Mesenchymal stem cell (in vitro differentiated cells and primary cell): ENCODE data around the gene RIMBP2.

ENCODE experiments used
- DNase-seq: peaks from one replicate; pipeline ENCODE4 v3.0.0-alpha.2; 2013
- H2AFZ ChIP-seq: one replicate; pipeline ENCODE4 v1.6.1; 2013; ENCODE audit warnings: low read depth, mild to moderate bottlenecking, control low read depth, inconsistent platforms, low read length, moderate library complexity
- H2AK5ac ChIP-seq: 2 replicates; pipeline ENCODE4 v1.6.1; 2013; ENCODE audit warnings: low read length, moderate library complexity, mild to moderate bottlenecking, inconsistent platforms; ENCODE audit not compliant: severe bottlenecking
- H2BK120ac ChIP-seq: one replicate; pipeline ENCODE4 v1.6.1; 2013; ENCODE audit warnings: low read depth, mild to moderate bottlenecking, inconsistent platforms, low read length, moderate library complexity
- H2BK12ac ChIP-seq, 2 experiments: one replicate each; pipeline ENCODE4 v1.6.1; 2013; ENCODE audit warnings: inconsistent platforms in 2 of 2, low read length in 2 of 2, mild to moderate bottlenecking in 2 of 2, moderate library complexity in 2 of 2, control low read depth in 1 of 2
- H2BK15ac ChIP-seq: one replicate; pipeline ENCODE4 v1.6.1; 2013; ENCODE audit warnings: mild to moderate bottlenecking, low read depth, inconsistent platforms; ENCODE audit not compliant: poor library complexity, severe bottlenecking
- H2BK5ac ChIP-seq: 2 replicates; pipeline ENCODE4 v1.6.1; 2013; ENCODE audit warnings: low read depth, mild to moderate bottlenecking, low read length, control low read depth, inconsistent platforms; ENCODE audit not compliant: poor library complexity, severe bottlenecking
- H3K14ac ChIP-seq, 2 experiments: one replicate each; pipeline ENCODE4 v1.6.1; 2013; ENCODE audit warnings: inconsistent platforms in 2 of 2, low read length in 2 of 2, control low read depth in 1 of 2, mild to moderate bottlenecking in 1 of 2, moderate library complexity in 1 of 2
- H3K18ac ChIP-seq, 2 experiments: one replicate each; pipeline ENCODE4 v1.6.1; 2013; ENCODE audit warnings: inconsistent platforms in 2 of 2, low read length in 2 of 2, control low read depth in 1 of 2, low read depth in 1 of 2, mild to moderate bottlenecking in 1 of 2
- H3K23ac ChIP-seq, 2 experiments: one replicate each; pipeline ENCODE4 v1.6.1; 2013; ENCODE audit warnings: inconsistent platforms in 2 of 2, low read length in 2 of 2, mild to moderate bottlenecking in 2 of 2, moderate library complexity in 2 of 2, control low read depth in 1 of 2
- H3K27ac ChIP-seq: 2 replicates; pipeline ENCODE4 v1.5.1; 2013; ENCODE audit warnings: mild to moderate bottlenecking, moderate library complexity, low read length, control low read depth, inconsistent platforms; ENCODE audit not compliant: poor library complexity, severe bottlenecking
- H3K27me3 ChIP-seq, 2 experiments: 2 replicates each; pipeline versions ENCODE4 v1.6.1 to v1.7.0; 2013; ENCODE audit warnings: low read length in 2 of 2, mild to moderate bottlenecking in 2 of 2, moderate library complexity in 2 of 2, control low read depth in 1 of 2, inconsistent platforms in 1 of 2; ENCODE audit not compliant: control insufficient read depth in 1 of 2, insufficient read depth in 1 of 2
- H3K36me3 ChIP-seq, 2 experiments: 2 replicates each; pipeline versions ENCODE4 v1.6.1 to v1.7.0; 2013; ENCODE audit warnings: low read length in 2 of 2, control low read depth in 1 of 2, inconsistent platforms in 1 of 2, low read depth in 1 of 2, mild to moderate bottlenecking in 1 of 2; ENCODE audit not compliant: insufficient read depth in 2 of 2, control insufficient read depth in 1 of 2
- H3K4ac ChIP-seq, 2 experiments: one replicate each; pipeline ENCODE4 v1.6.1; 2013; ENCODE audit warnings: inconsistent platforms in 2 of 2, low read length in 2 of 2, mild to moderate bottlenecking in 2 of 2, moderate library complexity in 2 of 2, control low read depth in 1 of 2, low read depth in 1 of 2
- H3K4me1 ChIP-seq: 2 replicates; pipeline ENCODE4 v1.6.1; 2013; ENCODE audit warnings: low read depth, low read length, control low read depth; ENCODE audit not compliant: control insufficient read depth, insufficient read depth
- H3K4me2 ChIP-seq: 2 replicates; pipeline ENCODE4 v1.6.1; 2013; ENCODE audit warnings: low read length, mild to moderate bottlenecking, inconsistent platforms; ENCODE audit not compliant: poor library complexity, severe bottlenecking
- H3K4me3 ChIP-seq, 2 experiments: 2 replicates each; pipeline versions ENCODE4 v1.5.1 to v1.7.0; 2013; ENCODE audit warnings: low read length in 2 of 2, mild to moderate bottlenecking in 2 of 2, control low read depth in 1 of 2, low read depth in 1 of 2; ENCODE audit not compliant: insufficient read depth in 1 of 2
- H3K79me1 ChIP-seq: replicated peaks from 2 replicates; pipeline ENCODE4 v1.6.1; 2013; ENCODE audit warnings: mild to moderate bottlenecking, control low read depth, low read length, inconsistent platforms; ENCODE audit not compliant: poor library complexity, severe bottlenecking
- H3K9ac ChIP-seq: 2 replicates; pipeline ENCODE4 v1.7.0; 2013; ENCODE audit warnings: mild to moderate bottlenecking, low read length, moderate library complexity
- H3K9me3 ChIP-seq: 2 replicates; pipeline ENCODE4 v1.7.0; 2013; ENCODE audit warnings: mild to moderate bottlenecking, low read length; ENCODE audit not compliant: control insufficient read depth
- H4K8ac ChIP-seq: one replicate; pipeline ENCODE4 v1.6.1; 2013; ENCODE audit warnings: inconsistent platforms, mild to moderate bottlenecking, low read length, moderate library complexity
- H4K91ac ChIP-seq: one replicate; pipeline ENCODE4 v1.6.1; 2013; ENCODE audit warnings: mild to moderate bottlenecking, low read length, inconsistent platforms
- WGBS: methylation state at CpG from one replicate; pipeline ENCODE4 v1.1.7; 2013; ENCODE audit warnings: mixed read lengths; 5-methylcytosine and 5-hydroxymethylcytosine counted together

The RIMBP2 gene

DNA sequence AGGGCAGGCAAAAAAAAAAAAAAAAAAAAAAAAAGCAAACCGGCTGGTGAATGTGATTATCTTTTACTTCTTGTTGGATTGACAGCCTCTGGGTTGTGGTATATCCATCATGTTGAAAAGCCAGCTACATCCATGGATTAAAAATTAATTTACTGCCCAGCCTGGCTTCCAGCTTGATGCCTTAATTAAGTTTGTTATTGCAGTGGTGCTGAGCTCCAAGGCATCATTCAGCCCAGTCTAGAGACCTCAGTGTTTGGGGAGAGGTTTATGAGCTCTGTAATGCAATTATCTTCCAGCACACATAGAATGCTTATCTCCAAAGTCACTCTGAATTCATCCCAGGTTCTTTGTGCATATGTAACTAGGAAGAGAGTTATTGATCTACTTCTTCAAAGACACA lies 114.8 kb downstream of the RIMBP2 start:
- Histone ChIP-seq H2BK120ac (no peak overlapping the region), H3K79me1 (no peaks in the 10 kb centered on the region), H2AK5ac (no peak overlapping the region), H3K27ac (no peak overlapping the region), H4K91ac (no peak overlapping the region), H2AFZ (no peak overlapping the region), H3K36me3 (no peaks in the 10 kb centered on the region), H3K4ac (no peak overlapping the region), H3K23ac (no peak overlapping the region), H3K27me3 (no peaks in the 10 kb centered on the region), H3K14ac (no peak overlapping the region), H2BK15ac (no peak overlapping the region), H2BK5ac (no peak overlapping the region), H3K18ac (no peak overlapping the region), H2BK12ac (no peak overlapping the region), H4K8ac (no peak overlapping the region), H3K9me3 (peaks cover 12% of the 10 kb centered on the region), H3K9ac (no peak overlapping the region), H3K4me3 (no peak overlapping the region), H3K4me2 (no peak overlapping the region), H3K4me1 (no peaks in the 10 kb centered on the region)
- WGBS: no CpG with 5 or more reads among the region's 1 CpG
- DNase-seq: no peak

DNA sequence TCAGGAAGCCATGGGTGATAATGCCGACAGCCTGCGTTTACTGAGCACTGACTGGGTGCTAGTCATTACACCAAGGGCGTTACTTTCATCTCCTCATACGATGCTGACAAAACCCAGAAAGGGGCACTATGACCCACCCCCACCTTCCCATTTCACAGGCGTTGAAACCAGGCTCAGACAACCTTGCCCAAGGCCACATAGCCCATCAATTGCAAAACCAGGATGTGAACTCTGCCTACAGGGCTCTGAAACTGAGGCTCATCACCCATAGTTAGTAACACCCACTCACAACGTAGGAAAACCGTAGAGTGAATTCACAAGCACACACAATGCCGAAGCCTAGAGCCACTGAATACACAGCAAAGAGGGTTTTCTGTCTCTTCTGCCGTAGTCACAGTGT lies 119.9 kb downstream of the RIMBP2 start:
- no peak overlapping the region for H4K91ac ChIP-seq
- no peak overlapping the region for H3K4me2 ChIP-seq
- H4K8ac ChIP-seq: no peak overlapping the region
- WGBS: 74% methylated on average over 9 of the region's 9 CpGs
- H3K23ac ChIP-seq: no peak overlapping the region
- no peak overlapping the region for H3K9ac ChIP-seq
- DNase-seq: no peak
- H3K27ac ChIP-seq: no peak overlapping the region
- no peaks in the 10 kb centered on the region for H3K36me3 ChIP-seq
- H2BK120ac ChIP-seq: no peak overlapping the region
- no peak overlapping the region for H3K14ac ChIP-seq
- H3K18ac ChIP-seq: no peak overlapping the region
- no peaks in the 10 kb centered on the region for H3K79me1 ChIP-seq
- no peak overlapping the region for H3K4me3 ChIP-seq
- no peak overlapping the region for H2BK12ac ChIP-seq
- H3K4ac ChIP-seq: no peak overlapping the region
- no peaks in the 10 kb centered on the region for H3K27me3 ChIP-seq
- H3K4me1 ChIP-seq: no peaks in the 10 kb centered on the region
- no peak overlapping the region for H2BK5ac ChIP-seq
- no peak overlapping the region for H2BK15ac ChIP-seq
- H3K9me3 ChIP-seq: peaks cover 31% of the 10 kb centered on the region
- H2AFZ ChIP-seq: no peak overlapping the region
- H2AK5ac ChIP-seq: no peak overlapping the region

DNA sequence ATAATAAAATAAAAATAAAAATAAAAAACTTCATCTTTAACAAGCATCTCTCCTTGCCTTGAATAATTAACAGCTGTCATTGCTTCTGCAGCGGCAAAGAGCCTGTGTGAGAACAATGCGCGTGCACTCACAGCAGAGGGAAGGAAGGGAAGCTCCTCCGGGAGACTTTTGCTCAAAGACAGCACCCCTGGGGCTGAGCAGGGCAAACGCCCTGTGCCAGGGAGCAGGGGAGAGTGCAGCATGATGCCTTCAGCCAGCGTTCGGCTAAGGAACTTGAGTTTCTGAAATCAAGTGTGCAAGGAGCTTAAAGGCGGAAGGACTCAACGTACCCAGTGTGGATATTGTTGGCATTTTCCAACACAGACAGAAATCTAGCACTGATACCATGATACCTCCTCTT lies 120.5 kb downstream of the RIMBP2 start:
- 85% methylated on average over 9 of the region's 9 CpGs for WGBS
- Histone ChIP-seq H3K79me1 (no peaks in the 10 kb centered on the region), H4K91ac (no peak overlapping the region), H3K9ac (no peak overlapping the region), H4K8ac (no peak overlapping the region), H3K9me3 (peaks cover 29% of the 10 kb centered on the region), H3K14ac (no peak overlapping the region), H3K23ac (no peak overlapping the region), H3K4me2 (no peak overlapping the region), H2BK5ac (no peak overlapping the region), H3K4me3 (no peak overlapping the region), H3K4ac (no peak overlapping the region), H2BK12ac (no peak overlapping the region), H3K27ac (no peak overlapping the region), H3K4me1 (no peaks in the 10 kb centered on the region), H2AK5ac (no peak overlapping the region), H2BK15ac (no peak overlapping the region), H3K36me3 (no peaks in the 10 kb centered on the region), H3K18ac (no peak overlapping the region), H2BK120ac (no peak overlapping the region), H3K27me3 (no peaks in the 10 kb centered on the region), H2AFZ (no peak overlapping the region)
- no peak for DNase-seq

DNA sequence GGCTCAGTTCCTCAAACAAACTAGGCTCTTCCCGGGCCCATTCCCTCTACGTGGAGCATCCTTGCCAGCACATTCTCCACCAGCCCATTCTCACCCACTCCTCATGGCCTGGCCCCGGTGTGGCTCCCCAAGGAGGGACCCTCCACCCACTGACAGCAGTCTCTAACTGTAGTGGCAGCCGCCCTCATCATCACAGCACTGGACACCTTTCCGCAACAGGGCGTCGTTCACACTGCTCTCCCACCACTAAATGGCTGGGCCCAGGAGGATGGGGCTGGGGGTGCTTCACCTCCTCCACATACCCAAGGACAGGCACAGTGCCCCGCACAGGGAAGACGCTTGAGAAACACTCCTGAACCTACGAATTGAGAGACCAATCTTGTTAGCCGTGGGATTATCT lies 123.0 kb downstream of the RIMBP2 start:
- no peak for DNase-seq
- H3K4me2 ChIP-seq: no peak overlapping the region
- no peaks in the 10 kb centered on the region for H3K27me3 ChIP-seq
- no peak overlapping the region for H2BK120ac ChIP-seq
- no peak overlapping the region for H3K9ac ChIP-seq
- no peaks in the 10 kb centered on the region for H3K4me1 ChIP-seq
- no peak overlapping the region for H4K8ac ChIP-seq
- no peak overlapping the region for H2AFZ ChIP-seq
- H2BK12ac ChIP-seq: no peak overlapping the region
- no peak overlapping the region for H2BK5ac ChIP-seq
- H3K14ac ChIP-seq: no peak overlapping the region
- H3K9me3 ChIP-seq: peaks cover 27% of the 10 kb centered on the region
- H2BK15ac ChIP-seq: no peak overlapping the region
- H3K4me3 ChIP-seq: no peak overlapping the region
- H3K79me1 ChIP-seq: no peaks in the 10 kb centered on the region
- no peak overlapping the region for H3K23ac ChIP-seq
- no peak overlapping the region for H3K18ac ChIP-seq
- no peak overlapping the region for H3K27ac ChIP-seq
- no peak overlapping the region for H2AK5ac ChIP-seq
- no peak overlapping the region for H4K91ac ChIP-seq
- WGBS: 76% methylated on average over 11 of the region's 11 CpGs
- H3K36me3 ChIP-seq: no peaks in the 10 kb centered on the region
- no peak overlapping the region for H3K4ac ChIP-seq
